HepG2 (cell line): Measurements from ENCODE around the gene SLC2A4. TPM values are rescaled to one million over a fixed set of nuclear protein-coding genes. Genes with fewer than 3 reads are reported as not detected.

Experiments used
- AGO2 ChIP-seq: fragments of 200-400 bp; formaldehyde crosslinking; optimal IDR thresholded peaks from 2 replicates; pipeline ENCODE3; 2017; ENCODE audit warnings: mild to moderate bottlenecking, low read depth, low read length, moderate library complexity
- ARID4A ChIP-seq: sonication (generic); formaldehyde crosslinking; IDR thresholded peaks from 2 replicates; pipeline ENCODE4 v1.5.0; 2020; ENCODE audit warnings: mild to moderate bottlenecking, missing genetic modification reagents, borderline replicate concordance
- ASH2L ChIP-seq: fragments of 300-600, 200-600 bp; sonication (generic); IDR thresholded peaks from 2 replicates; pipeline ENCODE4 v1.7.0; 2017; ENCODE audit warnings: low read depth, mild to moderate bottlenecking, moderate library complexity, mixed read lengths, low read length; ENCODE audit not compliant: insufficient read length
- FOSL1 ChIP-seq: sonication (generic); formaldehyde crosslinking; IDR thresholded peaks from 2 replicates; pipeline ENCODE4 v1.9.0; 2021; ENCODE audit warnings: missing genetic modification reagents, borderline replicate concordance
- GPBP1L1 ChIP-seq: sonication (generic); formaldehyde crosslinking; IDR thresholded peaks from 2 replicates; pipeline ENCODE4 v1.5.0; 2020; ENCODE audit warnings: mild to moderate bottlenecking, missing genetic modification reagents
- HOXA5 ChIP-seq: sonication (generic); formaldehyde crosslinking; IDR thresholded peaks from 2 replicates; pipeline ENCODE4 v1.4.0; 2020; ENCODE audit warnings: missing genetic modification reagents
- JUNB ChIP-seq: sonication (generic); formaldehyde crosslinking; IDR thresholded peaks from 2 replicates; pipeline ENCODE4 v1.8.0; 2022; ENCODE audit warnings: missing genetic modification reagents, mild to moderate bottlenecking, borderline replicate concordance
- LCORL ChIP-seq, 2 experiments: fragments of 450-650 bp in 1 of 2; sonication (generic) in 1 of 2; formaldehyde crosslinking in 1 of 2; IDR thresholded peaks; 2 replicates each; pipeline versions ENCODE4 v1.5.0 to v1.6.1; 2017 to 2020; ENCODE audit warnings: antibody characterized with exemption in 1 of 2, missing genetic modification reagents in 1 of 2
- MIER3 ChIP-seq: IDR thresholded peaks from 2 replicates; pipeline ENCODE4 v1.6.1; 2016; ENCODE audit warnings: missing compliant biosample characterization, borderline replicate concordance
- MXD4 ChIP-seq: IDR thresholded peaks from 2 replicates; pipeline ENCODE4 v1.6.1; 2016; ENCODE audit warnings: mild to moderate bottlenecking, missing biosample characterization, missing genetic modification reagents
- MXI1 ChIP-seq: IDR thresholded peaks from 3 replicates; pipeline ENCODE4 v1.6.1; 2012; ENCODE audit warnings: low read depth, low read length, inconsistent platforms, borderline replicate concordance
- NR2C2 ChIP-seq: sonication (generic); formaldehyde crosslinking; IDR thresholded peaks from 2 replicates; pipeline ENCODE4 v1.4.0; 2020; ENCODE audit warnings: missing genetic modification reagents, mild to moderate bottlenecking, moderate library complexity, borderline replicate concordance
- PHF5A ChIP-seq: IDR thresholded peaks from one replicate; pipeline ENCODE4 v1.6.1; 2018; ENCODE audit warnings: low read depth, missing genetic modification reagents; ENCODE audit not compliant: unreplicated experiment
- STAG1 ChIP-seq: sonication (generic); formaldehyde crosslinking; IDR thresholded peaks from 2 replicates; pipeline ENCODE4 v1.4.0; 2020; ENCODE audit warnings: missing genetic modification reagents
- TSC22D2 ChIP-seq: sonication (generic); formaldehyde crosslinking; IDR thresholded peaks from 2 replicates; pipeline ENCODE4 v1.5.1; 2020; ENCODE audit warnings: missing genetic modification reagents, mild to moderate bottlenecking, borderline replicate concordance
- ZBTB25 ChIP-seq: IDR thresholded peaks from 2 replicates; pipeline ENCODE4 v1.6.1; 2018; ENCODE audit warnings: missing genetic modification reagents
- ZFP90 ChIP-seq: sonication (generic); formaldehyde crosslinking; IDR thresholded peaks from 2 replicates; pipeline ENCODE4 v1.8.0; 2022; ENCODE audit warnings: missing genetic modification reagents, mild to moderate bottlenecking, inconsistent platforms, borderline replicate concordance
- ZNF343 ChIP-seq: sonication (generic); formaldehyde crosslinking; IDR thresholded peaks from 2 replicates; pipeline ENCODE4 v1.4.0; 2020; ENCODE audit warnings: mild to moderate bottlenecking, missing genetic modification reagents
- ZNF512 ChIP-seq: sonication (generic); formaldehyde crosslinking; IDR thresholded peaks from 2 replicates; pipeline ENCODE4 v1.4.0; 2020; ENCODE audit warnings: mild to moderate bottlenecking, missing genetic modification reagents
- ZNF670 ChIP-seq: sonication (generic); formaldehyde crosslinking; IDR thresholded peaks from 2 replicates; pipeline ENCODE4 v1.8.0; 2022; ENCODE audit warnings: mild to moderate bottlenecking, missing genetic modification reagents, borderline replicate concordance
- ZNF891 ChIP-seq: sonication (generic); formaldehyde crosslinking; IDR thresholded peaks from 2 replicates; pipeline ENCODE4 v1.5.0; 2020; ENCODE audit warnings: mild to moderate bottlenecking, missing genetic modification reagents
- polyA plus RNA-seq, 8 experiments: library from polyadenylated mRNA; depleted of rRNA in 3 of 8; stranded (reverse) in 7 of 8; unstranded in 1 of 8; fragments of >200 nt; fragmentation: Illumina TruSeq in 4 of 8; extraction: Trizol in 4 of 8; gene quantifications; 2 replicates each; pipeline versions ENCODE4 v1.2.1 to v1.2.3, GENCODE V29; 2011 to 2016; ENCODE audit warnings: low read depth in 4 of 8, missing spikeins in 1 of 8, mixed read lengths in 1 of 8; ENCODE audit not compliant: insufficient read depth in 1 of 8
- total RNA-seq, 5 experiments: library from RNA; depleted of rRNA; stranded (reverse); fragments of >200 nt; fragmentation: Illumina TruSeq; extraction: Trizol; gene quantifications; 2 replicates each; pipeline ENCODE4 v1.2.3, GENCODE V29; 2016; ENCODE audit warnings: low read depth in 1 of 5

The SLC2A4 gene
- total and polyA plus RNA-seq, 2 of the 13 experiments (the other 11 are each of a cell fraction or from before 2014, with no cell fraction given): 4.9 to 5.8 TPM

- TF ChIP-seq ZNF891 (no peak), AGO2 (peak; percentile 85), ZFP90 (no peak), MXI1 (0 out of 3 replicates have a peak, but pooled peaks have one; percentile 14), ZNF670 (CRISPR knock-in tag) (no peak), STAG1 (no peak), FOSL1 (CRISPR knock-in tag) (no peak), ZNF343 (CRISPR knock-in tag) (no peak), ASH2L (no peak), ARID4A (CRISPR knock-in tag) (peak; percentile 64; the same call in 1 of the 2 replicates), MXD4 (no peak), LCORL (IDR thresholded peaks at IDR 0.05) (no peak), LCORL (CRISPR knock-in tag; IDR thresholded peaks at IDR 0.05) (0 out of 2 replicates have a peak, but pooled peaks have one; percentile 29), PHF5A (no peak), MIER3 (CRISPR knock-in tag) (no peak), GPBP1L1 (CRISPR knock-in tag) (no peak), ZNF512 (no peak), TSC22D2 (CRISPR knock-in tag) (no peak), ZBTB25 (CRISPR knock-in tag) (peak; percentile 36; the same call in 1 of the 2 replicates), JUNB (CRISPR knock-in tag) (no peak), HOXA5 (CRISPR knock-in tag) (no peak), NR2C2 (peak; percentile 27; the same call in 1 of the 2 replicates)
Observed at GRCh38 chr17:7237761-7238419, 43.6 kb upstream of the SLC2A4 start (continued).
